NB4 (cell line): ENCODE results near the gene ANTXR1.

ENCODE experiments used
- DNase-seq: peaks from one replicate; pipeline ENCODE4 v3.0.0; 2010; ENCODE audit warnings: low read depth
- H3K4me3 ChIP-seq: one replicate; pipeline ENCODE4 v1.5.1; 2011; ENCODE audit warnings: mild to moderate bottlenecking, low read depth, low read length, moderate library complexity
- MYC ChIP-seq: IDR thresholded peaks from 2 replicates; pipeline ENCODE4 v1.6.1; 2011; ENCODE audit warnings: low read depth, low read length
- POLR2A ChIP-seq: IDR thresholded peaks from 2 replicates; pipeline ENCODE4 v1.6.1; 2011; ENCODE audit warnings: mild to moderate bottlenecking; ENCODE audit not compliant: insufficient read length; ENCODE audit errors: extremely low read depth
- TF ChIP-seq, protein P1 (sequence below): IDR thresholded peaks from 2 replicates; pipeline ENCODE4 v1.6.1; 2011; ENCODE audit warnings: low read depth, low read length
- TF ChIP-seq, protein P2 (sequence below): IDR thresholded peaks from one replicate; pipeline ENCODE4 v1.5.1; 2012; ENCODE audit warnings: low read depth, low read length

The ANTXR1 gene

DNA sequence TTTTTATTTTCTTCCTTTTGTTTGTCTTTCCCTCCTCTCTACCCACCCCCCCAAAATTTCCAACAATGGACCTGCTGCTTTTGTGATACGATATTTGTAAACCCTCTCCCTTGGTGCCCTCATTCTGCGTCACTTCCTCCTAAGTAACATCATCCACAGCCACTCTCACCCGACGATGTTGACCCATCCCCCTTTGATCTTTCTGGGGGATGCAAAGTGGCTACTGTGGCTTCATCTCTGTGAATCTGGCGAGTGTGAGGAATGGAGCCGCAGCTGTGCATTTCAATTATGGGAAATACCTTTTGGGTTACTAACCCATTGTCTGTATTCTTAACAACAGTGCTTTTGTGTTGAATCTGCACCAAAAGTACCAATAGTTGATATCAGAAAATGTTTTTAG is 19.4 kb downstream of the ANTXR1 start:
- DNase-seq: no peak
- no peak for TF ChIP-seq POLR2A
- TF ChIP-seq, protein P1, sequence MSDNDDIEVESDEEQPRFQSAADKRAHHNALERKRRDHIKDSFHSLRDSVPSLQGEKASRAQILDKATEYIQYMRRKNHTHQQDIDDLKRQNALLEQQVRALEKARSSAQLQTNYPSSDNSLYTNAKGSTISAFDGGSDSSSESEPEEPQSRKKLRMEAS: no peak
- H3K4me3 ChIP-seq: no peak overlapping the region

DNA sequence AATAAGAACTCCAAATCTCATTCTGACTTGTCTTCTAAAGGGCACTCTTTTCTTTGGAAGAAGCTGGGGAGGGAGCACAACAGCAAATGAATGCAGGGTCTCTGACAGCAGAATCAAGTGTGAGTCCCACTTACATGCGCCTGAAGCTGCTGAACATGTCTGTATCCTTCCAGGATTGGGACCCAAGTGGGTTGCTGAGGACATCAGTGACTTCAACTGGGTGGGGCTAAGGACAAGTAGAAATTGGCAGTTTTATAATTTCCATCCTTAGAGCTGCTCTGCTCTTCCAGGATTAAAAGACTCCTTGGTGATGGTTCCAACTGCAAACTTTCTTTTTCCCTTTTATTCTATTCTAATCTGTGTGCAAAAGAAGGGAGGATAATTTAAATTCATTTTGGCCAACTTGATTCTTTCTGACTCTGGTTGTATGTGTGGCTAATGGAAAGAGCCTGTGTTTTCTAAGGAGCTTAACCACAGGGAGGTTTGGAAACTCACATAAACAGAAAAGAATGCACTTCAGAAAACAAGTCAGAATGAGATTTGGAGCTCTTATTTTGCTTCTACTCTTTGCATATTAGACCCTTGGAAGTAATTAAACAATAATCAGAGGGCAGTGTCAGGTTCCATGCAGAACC is 20.6 kb downstream of the ANTXR1 start:
- no peak overlapping the region for H3K4me3 ChIP-seq
- TF ChIP-seq, protein P1: no peak
- TF ChIP-seq, protein P2, sequence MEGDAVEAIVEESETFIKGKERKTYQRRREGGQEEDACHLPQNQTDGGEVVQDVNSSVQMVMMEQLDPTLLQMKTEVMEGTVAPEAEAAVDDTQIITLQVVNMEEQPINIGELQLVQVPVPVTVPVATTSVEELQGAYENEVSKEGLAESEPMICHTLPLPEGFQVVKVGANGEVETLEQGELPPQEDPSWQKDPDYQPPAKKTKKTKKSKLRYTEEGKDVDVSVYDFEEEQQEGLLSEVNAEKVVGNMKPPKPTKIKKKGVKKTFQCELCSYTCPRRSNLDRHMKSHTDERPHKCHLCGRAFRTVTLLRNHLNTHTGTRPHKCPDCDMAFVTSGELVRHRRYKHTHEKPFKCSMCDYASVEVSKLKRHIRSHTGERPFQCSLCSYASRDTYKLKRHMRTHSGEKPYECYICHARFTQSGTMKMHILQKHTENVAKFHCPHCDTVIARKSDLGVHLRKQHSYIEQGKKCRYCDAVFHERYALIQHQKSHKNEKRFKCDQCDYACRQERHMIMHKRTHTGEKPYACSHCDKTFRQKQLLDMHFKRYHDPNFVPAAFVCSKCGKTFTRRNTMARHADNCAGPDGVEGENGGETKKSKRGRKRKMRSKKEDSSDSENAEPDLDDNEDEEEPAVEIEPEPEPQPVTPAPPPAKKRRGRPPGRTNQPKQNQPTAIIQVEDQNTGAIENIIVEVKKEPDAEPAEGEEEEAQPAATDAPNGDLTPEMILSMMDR: no peak
- TF ChIP-seq MYC (no peak), POLR2A (no peak)
- DNase-seq: no peak

DNA sequence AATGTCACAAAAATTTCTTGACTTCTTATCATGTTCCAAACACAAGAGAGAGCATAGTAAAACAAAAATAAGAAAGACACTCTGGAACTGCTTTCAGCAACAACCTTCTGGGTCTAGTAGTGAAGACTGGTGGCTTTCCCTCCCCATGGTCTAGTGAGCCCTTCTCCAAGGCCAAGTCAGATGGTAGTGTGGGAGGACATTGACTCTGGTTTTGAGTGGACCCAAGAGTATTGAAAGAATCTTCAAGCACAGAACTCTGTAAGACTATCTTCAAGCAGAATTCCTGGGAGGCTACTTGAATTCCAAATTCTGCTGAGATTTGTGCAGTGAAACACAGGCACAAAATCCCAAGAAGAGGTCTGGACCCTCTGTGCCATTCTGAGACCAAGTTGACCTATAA is 21.1 kb downstream of the ANTXR1 start:
- no peak overlapping the region for H3K4me3 ChIP-seq
- DNase-seq: no peak
- TF ChIP-seq, protein P1: no peak
- TF ChIP-seq MYC (no peak), POLR2A (no peak)
- TF ChIP-seq, protein P2: no peak

DNA sequence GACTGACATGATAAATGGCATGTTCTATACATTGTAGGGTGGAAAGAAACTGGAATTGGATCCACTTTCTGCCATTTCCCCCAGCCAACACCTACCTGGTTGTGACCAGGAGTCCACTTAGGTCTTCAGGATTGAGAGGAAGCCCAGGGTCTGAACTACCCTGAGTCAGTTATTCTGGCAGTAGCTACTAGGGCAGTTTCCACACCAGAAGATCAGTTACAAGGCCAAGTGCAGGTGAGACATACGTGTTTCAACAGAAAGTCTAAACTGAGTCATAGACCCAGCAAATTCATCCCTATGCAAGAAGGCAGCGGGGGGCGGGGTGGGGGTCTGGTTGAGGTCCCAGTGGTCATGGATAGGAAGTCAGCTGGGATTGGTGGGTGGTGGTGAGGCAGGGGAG is 21.9 kb downstream of the ANTXR1 start:
- no peak for DNase-seq

DNA sequence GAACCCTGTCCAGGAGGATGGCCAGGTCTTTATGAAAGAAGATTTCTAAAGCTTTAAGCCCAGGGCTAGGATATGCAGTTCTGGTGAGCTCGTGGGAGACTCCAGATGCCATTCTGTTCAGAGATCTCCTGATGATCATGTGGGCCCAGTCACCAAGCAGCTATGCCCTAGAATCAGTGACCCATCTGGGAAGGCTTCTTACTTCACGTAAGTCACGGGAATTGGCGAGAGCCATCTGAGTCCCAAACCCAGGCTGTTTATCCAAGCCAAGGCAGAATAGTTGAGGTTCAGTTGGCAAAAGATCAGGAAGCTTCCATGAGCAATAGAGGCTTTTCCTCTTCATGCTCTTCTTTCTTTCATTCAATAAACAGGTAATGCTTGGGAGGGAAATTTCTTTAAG is 23.9 kb downstream of the ANTXR1 start:
- DNase-seq: no peak
- TF ChIP-seq, protein P1: no peak
- no peak for TF ChIP-seq MYC
- TF ChIP-seq, protein P2: no peak
- no peak for TF ChIP-seq POLR2A
- H3K4me3 ChIP-seq: no peak overlapping the region

More for the DNA sequence above, 21.9 kb downstream of the ANTXR1 start:
- TF ChIP-seq POLR2A: no peak
- TF ChIP-seq, protein P2: no peak
- TF ChIP-seq MYC: no peak
- TF ChIP-seq, protein P1: no peak
- H3K4me3 ChIP-seq: no peak overlapping the region

DNA sequence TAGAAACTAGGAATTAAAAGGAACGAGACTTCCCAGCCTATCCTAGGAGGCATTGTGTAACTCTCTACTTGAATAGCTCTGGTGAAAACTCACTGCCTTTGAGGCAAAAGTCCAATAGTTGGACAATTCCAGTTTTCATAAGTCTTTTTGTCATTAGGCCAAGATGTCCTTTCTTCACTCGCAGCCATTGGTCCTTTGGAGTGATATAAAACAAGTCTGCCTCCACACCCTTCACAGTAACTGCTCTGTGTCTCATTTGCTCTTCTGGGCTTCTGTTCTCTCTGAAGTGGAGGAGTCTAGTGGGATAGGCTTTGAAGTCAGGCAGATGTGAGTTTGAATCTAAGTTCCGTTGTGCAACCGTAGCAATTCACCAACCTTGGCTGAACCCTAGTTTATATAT is 28.2 kb downstream of the ANTXR1 start:
- H3K4me3 ChIP-seq: no peak overlapping the region
- no peak for DNase-seq
- TF ChIP-seq, protein P2: no peak
- TF ChIP-seq MYC (no peak), POLR2A (no peak)
- TF ChIP-seq, protein P1: no peak
